Astrocyte (in vitro differentiated cells and primary cell): ENCODE data around the gene NPPA. TPM values are rescaled to one million over a fixed set of nuclear protein-coding genes. Genes with fewer than 3 reads are reported as not detected.

ENCODE experiments used
- DNase-seq: peaks from one replicate; pipeline ENCODE4 v3.0.0-alpha.2; 2010; ENCODE audit warnings: low read depth
- FAIRE-seq: peaks from 2 replicates; lab custom pipeline; 2011; peaks lifted over from hg19 to GRCh38; lab: Jason Lieb, UNC
- H2AFZ ChIP-seq: 2 replicates; pipeline ENCODE4 v1.6.0; 2012; ENCODE audit warnings: low read depth, low read length, inconsistent platforms
- H3K27ac ChIP-seq: 2 replicates; pipeline ENCODE4 v1.5.1; 2011; ENCODE audit warnings: low read depth, low read length, inconsistent platforms
- H3K27me3 ChIP-seq: 2 replicates; pipeline ENCODE4 v1.6.0; 2011; ENCODE audit warnings: low read length, inconsistent platforms; ENCODE audit not compliant: insufficient read depth
- H3K36me3 ChIP-seq: 2 replicates; pipeline ENCODE4 v1.5.1; 2011; ENCODE audit warnings: low read length, inconsistent platforms; ENCODE audit not compliant: insufficient read depth
- H3K4me1 ChIP-seq: 2 replicates; pipeline ENCODE4 v1.5.1; 2011; ENCODE audit warnings: low read length, inconsistent platforms; ENCODE audit not compliant: insufficient read depth
- H3K4me2 ChIP-seq: 2 replicates; pipeline ENCODE4 v1.6.0; 2012; ENCODE audit warnings: low read length, inconsistent platforms
- H3K4me3 ChIP-seq: 2 replicates; pipeline ENCODE4 v1.5.1; 2011; ENCODE audit warnings: low read depth, mild to moderate bottlenecking, low read length, inconsistent platforms; ENCODE audit not compliant: insufficient read depth
- H3K79me2 ChIP-seq: 2 replicates; pipeline ENCODE4 v1.6.0; 2012; ENCODE audit warnings: mild to moderate bottlenecking, low read length, inconsistent platforms; ENCODE audit not compliant: insufficient read depth
- H3K9ac ChIP-seq: 2 replicates; pipeline ENCODE4 v1.6.0; 2012; ENCODE audit warnings: mild to moderate bottlenecking, low read length, inconsistent platforms
- H3K9me3 ChIP-seq: 2 replicates; pipeline ENCODE4 v1.5.1; 2012; ENCODE audit warnings: low read depth, mild to moderate bottlenecking, low read length, inconsistent platforms; ENCODE audit not compliant: insufficient read depth
- H4K20me1 ChIP-seq: 2 replicates; pipeline ENCODE4 v1.6.0; 2012; ENCODE audit warnings: low read length, inconsistent platforms; ENCODE audit not compliant: insufficient read depth
- H3K27ac Mint-ChIP-seq: one replicate; pipeline ENCODE4 v1.8.0; 2021; ENCODE audit warnings: mild to moderate bottlenecking, mixed read lengths; ENCODE audit not compliant: unreplicated experiment
- H3K27me3 Mint-ChIP-seq: one replicate; pipeline ENCODE4 v1.8.0; 2021; ENCODE audit warnings: low read depth, mixed read lengths; ENCODE audit not compliant: unreplicated experiment
- H3K36me3 Mint-ChIP-seq: one replicate; pipeline ENCODE4 v1.8.0; 2021; ENCODE audit warnings: low read depth, mixed read lengths; ENCODE audit not compliant: unreplicated experiment
- H3K4me1 Mint-ChIP-seq: one replicate; pipeline ENCODE4 v1.8.0; 2021; ENCODE audit warnings: low read depth, mixed read lengths; ENCODE audit not compliant: unreplicated experiment
- H3K4me3 Mint-ChIP-seq: one replicate; pipeline ENCODE4 v1.8.0; 2021; ENCODE audit warnings: mild to moderate bottlenecking, moderate library complexity, mixed read lengths; ENCODE audit not compliant: unreplicated experiment
- H3K9me3 Mint-ChIP-seq: one replicate; pipeline ENCODE4 v1.8.0; 2021; ENCODE audit warnings: mild to moderate bottlenecking, mixed read lengths; ENCODE audit not compliant: unreplicated experiment
- CTCF ChIP-seq: IDR thresholded peaks from 2 replicates; pipeline ENCODE4 v1.5.1; 2011; ENCODE audit warnings: low read depth, mild to moderate bottlenecking, inconsistent platforms, low read length, moderate library complexity; ENCODE audit not compliant: insufficient read depth
- EZH2 ChIP-seq: IDR thresholded peaks from 2 replicates; pipeline ENCODE4 v1.6.1; 2012; ENCODE audit warnings: mild to moderate bottlenecking, low read length, inconsistent platforms; ENCODE audit not compliant: insufficient read depth
- total RNA-seq: library from RNA; stranded (reverse); gene quantifications from 2 replicates; pipeline ENCODE4 v1.2.1, GENCODE V29; 2021

Gene NPPA
- total RNA-seq, 1 donor from 2014 or later: not detected

GRCh38 chr1:11856698-11857097, 9.1 kb upstream of the NPPA start:
- no peak overlapping the region for H2AFZ ChIP-seq
- H3K27me3 Mint-ChIP-seq: peaks cover 22% of the 10 kb centered on the region
- TF ChIP-seq EZH2 (no peak), CTCF (no peak)

GRCh38 chr1:11855430-11855829, 7.8 kb upstream of the NPPA start:
- no peak for DNase-seq
- no peak overlapping the region for H3K27ac ChIP-seq
- H3K36me3 ChIP-seq: no peaks in the 10 kb centered on the region
- no peak for FAIRE-seq
- H3K4me2 ChIP-seq: no peak overlapping the region
- H3K4me1 ChIP-seq: peaks cover 12% of the 10 kb centered on the region
- Mint-ChIP-seq H3K4me3 (no peak overlapping the region), H3K27ac (no peak overlapping the region), H3K27me3 (peaks cover 19% of the 10 kb centered on the region), H3K4me1 (peaks cover 19% of the 10 kb centered on the region), H3K36me3 (no peaks in the 10 kb centered on the region), H3K9me3 (no peaks in the 10 kb centered on the region)
- H3K9ac ChIP-seq: no peak overlapping the region
- H3K27me3 ChIP-seq: peaks cover 22% of the 10 kb centered on the region
- H3K4me3 ChIP-seq: no peak overlapping the region
- no peak overlapping the region for H2AFZ ChIP-seq
- no peak for TF ChIP-seq CTCF
- no peak for TF ChIP-seq EZH2
- H4K20me1 ChIP-seq: no peaks in the 10 kb centered on the region
- H3K9me3 ChIP-seq: no peaks in the 10 kb centered on the region
- H3K79me2 ChIP-seq: no peaks in the 10 kb centered on the region

More at GRCh38 chr1:11856698-11857097, 9.1 kb upstream of the NPPA start:
- Mint-ChIP-seq H3K27ac (peak overlapping the region; percentile 53), H3K36me3 (no peaks in the 10 kb centered on the region), H3K4me3 (no peak overlapping the region), H3K4me1 (peaks cover 26% of the 10 kb centered on the region), H3K9me3 (peaks cover 2% of the 10 kb centered on the region)
- FAIRE-seq (no peak), DNase-seq (no peak)
- Histone ChIP-seq H3K4me1 (peaks cover 12% of the 10 kb centered on the region), H3K79me2 (no peaks in the 10 kb centered on the region), H3K9me3 (no peaks in the 10 kb centered on the region), H3K36me3 (no peaks in the 10 kb centered on the region), H3K4me3 (no peak overlapping the region), H3K4me2 (no peak overlapping the region), H4K20me1 (no peaks in the 10 kb centered on the region), H3K27ac (no peak overlapping the region), H3K9ac (no peak overlapping the region), H3K27me3 (peaks cover 26% of the 10 kb centered on the region)

DNA sequence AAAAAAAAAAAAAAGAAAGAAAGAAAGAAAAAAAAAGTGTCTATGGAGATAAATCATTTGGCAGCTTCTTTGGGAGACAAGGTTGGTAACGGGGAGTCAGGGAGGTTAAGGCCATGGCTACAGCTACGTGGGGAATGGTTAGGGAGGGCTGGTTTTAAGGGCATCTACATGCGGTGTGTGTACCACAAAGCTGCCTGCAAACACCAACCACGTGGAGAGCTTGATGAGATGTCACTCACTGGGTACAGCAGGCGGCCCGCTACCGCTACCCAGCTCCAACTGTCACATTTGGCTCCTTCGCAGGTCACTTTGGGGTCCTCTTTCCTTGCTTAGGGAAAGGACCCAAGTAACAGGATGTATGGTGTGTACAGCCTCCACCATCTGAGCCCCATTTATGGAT, 6.9 kb upstream of the NPPA start:
- Histone ChIP-seq H2AFZ (no peak overlapping the region), H3K27me3 (peaks cover 20% of the 10 kb centered on the region), H3K79me2 (no peaks in the 10 kb centered on the region), H3K27ac (no peak overlapping the region), H3K4me3 (no peak overlapping the region), H3K9ac (no peak overlapping the region), H3K36me3 (no peaks in the 10 kb centered on the region), H3K4me1 (peaks cover 11% of the 10 kb centered on the region), H3K9me3 (no peaks in the 10 kb centered on the region), H3K4me2 (no peak overlapping the region), H4K20me1 (no peaks in the 10 kb centered on the region)
- Mint-ChIP-seq H3K27ac (peak overlapping the region; percentile 59), H3K9me3 (no peaks in the 10 kb centered on the region), H3K27me3 (peaks cover 16% of the 10 kb centered on the region), H3K36me3 (peaks cover 3% of the 10 kb centered on the region), H3K4me3 (no peak overlapping the region), H3K4me1 (peaks cover 10% of the 10 kb centered on the region)
- TF ChIP-seq CTCF (no peak), EZH2 (no peak)
- FAIRE-seq (no peak), DNase-seq (no peak)
